ENCODE results near the gene KCNJ4. TPM values are rescaled to one million over a fixed set of nuclear protein-coding genes. Genes with fewer than 3 reads are reported as not detected.
A peak's percentile ranks its signal among the peaks of the same experiment; 100 is the strongest.

The KCNJ4 gene
- total RNA-seq, 1 donor from 2014 or later = not detected

GRCh38 chr22:38494498-38494897 is 39.5 kb upstream of the KCNJ4 start:
- intact Hi-C loops (cut with DNase I) = no loop called here
- peaks cover 94 to 100% of the 10 kb centered on the region in 2 donors for H3K36me3 ChIP-seq
- no peak overlapping the region for H3K4me3 ChIP-seq

GRCh38 chr22:38491707-38492348 is 36.8 kb upstream of the KCNJ4 start:
- Histone ChIP-seq H3K4me1 (peaks cover 2 to 5% of the 10 kb centered on the region in 2 donors), H3K4me3 (no peak overlapping the region), H3K9me3 (no peaks in the 10 kb centered on the region), H3K27me3 (no peaks in the 10 kb centered on the region), H3K36me3 (peaks cover 93 to 100% of the 10 kb centered on the region in 2 donors), H3K27ac (peak overlapping the region in 1 of 2 donors; percentile 66)
- DNase-seq (ENCODE audit: low spot score in 2 of 2) = no peak
- intact Hi-C loops (cut with DNase I) = no loop called here
- no peak for TF ChIP-seq CTCF (IDR thresholded peaks at IDR 0.05)

More at GRCh38 chr22:38494498-38494897, 39.5 kb upstream of the KCNJ4 start:
- no peak for TF ChIP-seq CTCF (IDR thresholded peaks at IDR 0.05)
- no peaks in the 10 kb centered on the region for H3K27me3 ChIP-seq
- DNase-seq (ENCODE audit: low spot score in 2 of 2) = no peak
- H3K4me1 ChIP-seq = peaks cover 5 to 10% of the 10 kb centered on the region in 2 donors
- H3K27ac ChIP-seq = no peak overlapping the region
- no peaks in the 10 kb centered on the region for H3K9me3 ChIP-seq

GRCh38 chr22:38490915-38491314 is 35.9 kb upstream of the KCNJ4 start:
- intact Hi-C loops (cut with DNase I) = no loop called here
- H3K4me3 ChIP-seq = no peak overlapping the region
- peak in 1 of 2 donors; percentile 83 for DNase-seq (ENCODE audit: low spot score in 2 of 2)
- H3K9me3 ChIP-seq = no peaks in the 10 kb centered on the region
- peaks cover 2 to 5% of the 10 kb centered on the region in 2 donors for H3K4me1 ChIP-seq
- H3K36me3 ChIP-seq = peaks cover 93 to 100% of the 10 kb centered on the region in 2 donors
- TF ChIP-seq CTCF (IDR thresholded peaks at IDR 0.05) = no peak
- H3K27ac ChIP-seq = peak overlapping the region; percentile 61 to 66
- no peaks in the 10 kb centered on the region for H3K27me3 ChIP-seq

GRCh38 chr22:38490475-38490874 is 35.5 kb upstream of the KCNJ4 start:
- intact Hi-C loops (cut with DNase I) = no loop called here
- Histone ChIP-seq H3K27ac (peak overlapping the region; percentile 61 to 66), H3K9me3 (no peaks in the 10 kb centered on the region), H3K4me1 (peaks cover 2 to 5% of the 10 kb centered on the region in 2 donors), H3K4me3 (no peak overlapping the region), H3K27me3 (no peaks in the 10 kb centered on the region), H3K36me3 (peaks cover 93 to 100% of the 10 kb centered on the region in 2 donors)
- no peak for DNase-seq (ENCODE audit: low spot score in 2 of 2)
- no peak for TF ChIP-seq CTCF (IDR thresholded peaks at IDR 0.05)

- Histone ChIP-seq H3K27ac (peak overlapping the region; percentile 61 to 66), H3K4me1 (peaks cover 2 to 5% of the 10 kb centered on the region in 2 donors), H3K36me3 (peaks cover 93 to 100% of the 10 kb centered on the region in 2 donors)
Measured at GRCh38 chr22:38489561-38490145, 34.7 kb upstream of the KCNJ4 start.

More at GRCh38 chr22:38489561-38490145, 34.7 kb upstream of the KCNJ4 start:
- Histone ChIP-seq H3K9me3 (no peaks in the 10 kb centered on the region), H3K4me3 (no peak overlapping the region), H3K27me3 (no peaks in the 10 kb centered on the region)
- no peak for DNase-seq (ENCODE audit: low spot score in 2 of 2)
- no peak for TF ChIP-seq CTCF (IDR thresholded peaks at IDR 0.05)
- intact Hi-C loops (cut with DNase I) = no loop called here
